ENCODE data around the gene SEC61G. TPM values are rescaled to one million over a fixed set of nuclear protein-coding genes. Genes with fewer than 3 reads are reported as not detected.

The SEC61G gene
- total RNA-seq, 1 donor from 2014 or later = 96.2 TPM

DNA sequence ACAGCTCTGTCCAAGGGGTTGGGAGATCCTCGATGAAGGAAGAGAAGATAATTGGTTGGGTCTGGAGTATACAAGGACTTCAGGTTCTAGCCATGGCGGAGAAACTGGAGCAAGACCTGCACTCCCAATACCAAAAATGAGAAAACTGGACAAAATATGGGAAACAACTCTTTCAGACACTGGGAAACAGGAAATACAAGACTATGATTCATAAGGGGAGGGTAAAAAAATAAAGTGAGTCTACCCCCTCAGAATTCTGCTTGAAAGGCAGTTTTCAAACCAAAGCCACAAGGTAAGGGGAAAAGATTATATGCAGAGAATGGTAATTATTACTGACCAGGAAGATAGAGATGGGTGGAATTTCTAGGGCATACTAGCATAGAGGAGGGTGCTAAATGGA is 10.2 kb upstream of the SEC61G start:
- no peak for DNase-seq (ENCODE audit: low spot score)

DNA sequence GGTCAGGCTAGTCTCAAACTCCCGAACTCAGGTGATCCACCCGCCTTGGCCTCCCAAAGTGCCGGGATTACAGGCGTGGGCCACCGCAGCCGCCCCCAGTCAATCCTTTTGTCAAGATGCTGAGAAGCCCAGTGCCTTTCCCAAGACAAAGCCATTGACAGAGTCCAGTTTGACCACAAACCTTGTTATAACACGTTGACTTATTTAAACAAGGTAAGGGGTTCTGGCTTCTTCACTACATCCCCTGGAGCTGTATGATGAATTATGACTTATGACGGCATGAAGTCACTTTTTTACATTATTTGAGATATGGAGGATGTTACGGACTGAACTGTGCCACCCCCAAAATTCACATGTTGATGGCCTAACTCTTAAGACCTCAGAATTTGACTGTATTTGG is 5.8 kb upstream of the SEC61G start:
- DNase-seq (ENCODE audit: low spot score) = no peak

DNA sequence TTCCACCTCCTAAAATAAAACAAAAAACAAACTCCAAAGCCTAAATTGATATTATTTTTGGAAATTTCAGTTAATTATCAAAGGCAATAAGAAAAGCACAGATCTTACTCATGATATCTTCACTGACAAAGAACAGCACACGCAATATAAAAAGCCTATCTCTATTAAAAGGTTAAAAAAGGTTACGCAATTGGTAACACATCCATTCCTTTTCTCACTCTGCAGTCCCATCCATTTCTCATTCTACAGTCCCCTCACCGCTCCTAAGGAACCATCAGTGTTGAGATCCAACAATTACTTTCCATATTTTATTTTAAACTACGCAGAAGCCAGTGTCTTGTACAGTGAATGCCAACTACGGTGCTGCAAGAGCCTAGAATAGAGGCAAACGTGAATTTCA is 1.3 kb downstream of the SEC61G start:
- DNase-seq (ENCODE audit: low spot score) = no peak

DNA sequence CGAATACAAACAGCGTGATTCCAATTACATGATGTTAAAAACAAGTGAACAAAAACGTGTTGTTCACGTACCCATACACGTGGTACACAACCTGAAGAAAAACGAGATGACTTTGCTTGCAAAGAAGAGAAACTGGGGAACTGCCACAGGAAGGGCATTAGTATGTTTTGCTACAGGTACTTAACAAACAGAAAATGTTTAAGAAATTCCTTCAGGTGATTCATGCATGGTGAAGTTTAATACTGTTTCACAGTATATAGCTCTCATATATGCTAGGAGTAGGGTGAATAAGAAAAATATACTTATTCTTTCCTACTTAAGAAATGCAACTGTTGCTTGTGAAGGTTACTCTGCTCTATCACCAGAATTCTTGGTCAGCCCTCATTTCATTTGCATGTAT is 9.8 kb downstream of the SEC61G start:
- DNase-seq (ENCODE audit: low spot score) = no peak

DNA sequence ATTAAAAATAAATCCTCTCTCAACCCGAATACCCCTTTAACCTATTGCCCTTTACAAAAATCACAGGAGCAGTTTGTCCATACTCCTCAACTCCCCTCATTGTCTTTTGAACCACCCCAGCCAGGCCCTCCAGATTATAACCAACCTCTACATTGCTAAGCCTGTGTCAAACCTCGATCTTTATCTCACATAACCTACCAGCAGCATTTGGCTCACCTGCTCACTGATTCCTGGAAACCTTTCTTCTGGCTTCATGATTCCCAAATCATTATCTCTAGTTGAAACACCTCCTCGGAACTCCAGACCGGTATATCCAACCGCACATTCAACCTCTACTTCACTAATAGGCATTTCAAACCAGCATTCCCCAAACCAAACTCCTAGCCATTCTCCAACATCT is 11.8 kb downstream of the SEC61G start:
- no peak for DNase-seq (ENCODE audit: low spot score)

DNA sequence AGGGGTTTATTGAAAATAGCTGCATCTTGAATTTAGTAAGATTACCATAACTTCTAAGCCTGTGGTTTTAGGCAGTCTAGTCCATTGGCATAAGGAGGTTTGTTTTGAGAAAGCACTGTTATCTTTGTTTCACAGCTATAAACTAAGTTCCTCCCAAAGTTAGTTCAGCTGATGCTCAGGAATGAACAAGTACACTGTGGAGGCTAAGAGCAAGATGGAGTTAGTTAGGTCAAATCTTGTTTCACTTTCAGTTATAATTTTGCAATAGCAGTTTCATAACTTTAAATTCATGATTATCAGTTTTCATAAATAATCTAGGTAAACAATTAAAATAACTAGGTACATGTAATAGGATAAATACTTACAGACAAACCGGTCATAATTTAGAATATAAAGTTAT is 15.4 kb downstream of the SEC61G start:
- DNase-seq (ENCODE audit: low spot score) = no peak

DNA sequence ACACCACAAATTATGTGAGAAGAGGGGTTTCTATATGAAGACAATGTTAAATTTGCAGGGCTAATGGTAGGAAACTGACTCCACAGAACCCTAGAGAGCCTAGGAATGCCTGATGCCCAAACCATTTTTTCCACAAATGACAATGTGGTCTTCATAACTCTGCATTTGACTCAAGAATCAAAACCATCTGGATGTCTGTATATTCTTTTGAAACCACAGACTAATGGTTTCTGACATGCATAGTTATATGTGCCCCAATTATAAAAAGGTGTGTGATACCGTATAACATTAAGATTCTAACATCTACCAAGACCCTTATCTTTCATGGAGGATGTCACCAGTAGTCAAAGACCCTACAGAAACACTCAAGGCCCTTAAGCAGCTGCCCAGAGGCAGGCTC is 20.3 kb downstream of the SEC61G start:
- no peak for DNase-seq (ENCODE audit: low spot score)

DNA sequence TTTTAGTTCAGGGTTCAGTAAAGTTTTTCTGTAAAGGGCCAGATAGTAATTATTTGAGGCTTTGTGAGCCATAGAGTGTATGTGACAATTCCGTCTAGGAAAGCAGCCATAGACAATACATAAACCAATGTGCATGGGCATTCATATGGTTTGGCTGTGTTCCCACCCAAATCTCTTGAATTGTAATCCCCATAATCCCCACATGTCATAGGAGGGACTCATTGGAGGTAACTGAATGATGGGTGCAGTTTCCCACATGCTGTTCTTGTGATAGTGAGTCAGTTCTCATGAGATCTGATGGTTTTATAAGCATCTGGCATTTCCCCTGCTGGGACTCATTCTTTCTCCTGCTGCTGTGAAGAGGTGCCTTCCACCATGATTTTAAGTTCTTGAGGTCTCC is 29.9 kb downstream of the SEC61G start:
- DNase-seq (ENCODE audit: low spot score) = no peak

DNA sequence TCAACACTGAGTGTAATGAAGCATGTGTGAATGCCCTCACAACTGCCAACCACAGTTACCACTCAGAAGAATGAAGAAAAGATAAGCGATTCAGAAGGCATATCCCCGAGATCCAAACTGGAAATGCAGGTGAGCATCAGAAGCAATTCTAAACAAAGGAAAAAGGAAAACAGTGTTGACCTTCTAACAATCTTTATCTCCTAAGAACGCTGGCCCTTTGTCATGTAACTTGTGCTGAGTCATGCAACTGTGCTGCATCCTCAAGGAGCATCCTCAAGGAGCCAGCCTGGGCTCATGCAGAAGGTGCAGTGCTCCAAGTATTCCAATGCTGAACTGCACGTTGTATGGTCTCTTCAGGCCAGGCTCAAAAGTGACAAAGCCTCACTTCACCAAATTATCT is 30.6 kb downstream of the SEC61G start:
- no peak for DNase-seq (ENCODE audit: low spot score)

DNA sequence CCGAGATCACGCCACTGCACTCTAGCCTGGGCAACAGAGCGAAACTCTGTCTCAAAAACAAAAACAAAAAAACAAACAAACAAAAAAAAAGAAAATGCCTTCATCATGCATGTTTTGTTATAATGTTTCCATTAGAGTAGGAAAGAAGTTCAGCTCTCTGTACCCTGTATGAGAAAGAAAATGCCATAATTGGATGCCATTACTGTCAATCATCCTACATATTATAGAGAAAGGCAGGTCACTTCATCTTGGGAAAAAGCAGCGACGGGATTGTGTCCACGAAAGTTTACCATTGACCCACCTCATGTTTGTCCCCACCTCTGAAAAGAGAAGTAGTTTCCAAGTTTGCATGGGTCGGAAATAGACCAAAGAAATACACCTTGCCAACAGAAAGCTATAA is 33.8 kb downstream of the SEC61G start:
- DNase-seq (ENCODE audit: low spot score) = no peak

DNA sequence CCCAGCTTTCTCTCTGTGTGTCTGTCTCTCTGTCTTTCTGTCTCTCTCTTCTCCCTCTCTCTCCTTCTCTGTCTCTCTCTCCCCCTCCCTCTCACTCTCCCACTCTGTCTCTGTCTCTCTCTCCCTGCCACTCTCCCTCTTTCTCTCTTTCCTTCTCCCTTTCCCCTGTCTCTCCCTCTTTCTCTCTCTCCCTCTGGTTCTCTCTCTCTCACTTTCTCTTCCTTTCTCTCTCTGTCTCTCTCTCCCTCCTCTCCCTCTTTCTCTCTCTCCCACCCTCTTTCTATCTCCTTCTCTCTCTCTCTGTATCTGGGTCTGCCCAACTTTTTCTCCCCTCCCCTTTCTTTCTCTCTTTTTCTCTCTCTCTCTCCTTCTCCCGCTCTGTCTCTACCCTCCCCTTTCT is 36.5 kb downstream of the SEC61G start:
- no peak for DNase-seq (ENCODE audit: low spot score)

DNA sequence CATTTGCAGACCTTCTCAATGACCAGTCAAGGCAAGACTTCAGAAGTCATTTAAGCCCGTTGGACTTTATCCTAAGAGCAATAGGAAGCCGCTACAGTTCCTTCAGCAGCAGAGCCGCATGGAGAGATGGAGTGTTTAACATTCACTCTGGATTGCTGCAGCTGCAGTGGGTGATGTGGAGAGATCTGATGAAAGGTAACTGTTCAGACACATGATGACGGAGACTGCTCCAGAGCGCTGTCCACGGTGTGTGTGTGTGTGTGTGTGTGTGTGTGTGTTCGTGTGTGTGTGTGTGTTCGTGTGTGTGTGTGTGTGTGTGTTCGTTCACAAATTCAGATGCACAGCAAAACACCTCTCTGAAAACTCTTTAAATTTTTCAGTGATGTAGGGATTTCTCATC is 37.0 kb downstream of the SEC61G start:
- DNase-seq (ENCODE audit: low spot score) = no peak

DNA sequence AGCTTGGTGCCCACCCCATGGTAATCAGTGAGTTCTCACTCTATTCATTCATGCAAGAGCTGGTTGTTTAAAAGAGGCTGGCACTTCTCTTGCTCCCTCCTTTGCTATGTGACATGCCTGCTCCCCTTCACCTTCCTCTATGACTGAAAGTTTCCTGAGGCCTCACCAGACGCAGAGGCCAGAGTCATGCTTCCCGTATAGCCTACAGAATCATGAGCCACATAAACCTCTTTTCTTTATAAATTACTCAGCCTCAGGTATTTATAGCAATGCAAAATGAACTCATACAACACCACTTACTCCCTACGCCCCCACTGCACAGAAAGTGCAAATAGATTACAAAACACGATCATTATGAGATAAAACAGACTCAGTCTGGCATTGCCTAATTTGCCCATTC is 39.0 kb downstream of the SEC61G start:
- DNase-seq (ENCODE audit: low spot score) = no peak

DNA sequence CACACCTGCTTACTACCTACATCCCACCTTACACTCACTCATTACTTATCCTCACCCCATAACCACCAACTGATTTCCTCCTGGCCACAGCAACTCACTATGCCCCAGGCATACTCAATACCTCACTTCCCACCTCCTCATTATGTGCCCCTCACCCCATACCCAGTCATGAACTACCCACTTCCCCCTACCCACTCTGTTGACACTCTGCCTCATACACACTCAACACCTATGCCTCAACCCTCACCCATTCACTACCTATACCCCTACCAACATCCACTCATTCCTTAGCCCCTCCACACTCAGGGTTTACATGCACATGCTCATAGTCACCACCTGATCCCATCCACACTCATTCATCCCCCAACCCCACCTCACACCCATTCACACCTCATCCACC is 39.6 kb downstream of the SEC61G start:
- no peak for DNase-seq (ENCODE audit: low spot score)

DNA sequence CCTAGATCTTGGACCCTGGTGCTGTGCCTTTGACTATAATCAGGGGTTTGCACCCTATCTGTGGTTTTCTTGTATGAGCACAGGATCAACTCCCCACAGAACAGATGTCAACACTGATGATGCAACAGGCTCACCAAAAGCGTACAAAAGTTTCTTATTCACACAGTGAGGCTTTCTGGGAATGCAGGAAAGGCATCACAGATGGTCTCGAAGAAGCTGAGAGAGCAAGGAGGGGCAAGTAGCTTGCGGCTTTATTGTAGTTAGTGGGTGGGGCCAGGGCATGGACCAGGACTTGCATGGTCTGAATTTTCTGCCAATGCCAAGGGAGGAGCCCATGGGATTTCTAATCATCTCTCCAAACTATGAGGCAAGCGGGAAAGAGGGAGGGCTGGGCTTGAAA is 46.2 kb downstream of the SEC61G start:
- DNase-seq (ENCODE audit: low spot score) = no peak

DNA sequence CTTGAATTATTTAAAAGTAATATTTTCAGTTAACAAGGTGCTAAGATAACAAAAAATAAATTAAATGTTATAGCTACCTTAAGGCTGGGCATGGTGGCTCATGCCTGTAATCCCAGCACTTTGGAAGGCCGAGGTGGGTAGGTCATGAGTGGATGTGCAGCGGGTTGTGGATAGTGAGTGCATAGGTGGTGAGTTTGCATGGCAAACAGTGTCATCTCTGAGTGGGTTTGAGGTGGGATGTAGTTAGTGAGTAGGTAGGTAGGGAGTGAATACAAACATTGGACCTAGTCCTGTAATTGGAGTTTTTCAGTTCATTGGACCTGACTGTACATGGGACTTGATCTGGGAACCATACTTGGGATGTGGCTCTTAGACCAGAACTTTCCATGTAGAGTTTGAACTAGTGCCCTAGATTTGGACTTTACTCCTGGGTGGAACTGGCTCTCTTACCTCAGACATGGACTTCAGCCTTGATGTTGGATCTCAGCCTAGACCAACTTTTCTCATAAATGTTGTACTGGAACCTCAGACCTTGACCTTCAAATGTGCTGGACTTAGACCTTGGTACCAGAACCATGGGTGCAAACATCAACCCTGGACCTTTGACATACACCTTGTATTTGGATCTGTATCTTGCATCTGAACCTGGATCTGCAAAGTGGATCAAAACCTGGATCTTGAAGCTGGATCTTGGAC is 47.0 kb downstream of the SEC61G start:
- DNase-seq (ENCODE audit: low spot score) = no peak

DNA sequence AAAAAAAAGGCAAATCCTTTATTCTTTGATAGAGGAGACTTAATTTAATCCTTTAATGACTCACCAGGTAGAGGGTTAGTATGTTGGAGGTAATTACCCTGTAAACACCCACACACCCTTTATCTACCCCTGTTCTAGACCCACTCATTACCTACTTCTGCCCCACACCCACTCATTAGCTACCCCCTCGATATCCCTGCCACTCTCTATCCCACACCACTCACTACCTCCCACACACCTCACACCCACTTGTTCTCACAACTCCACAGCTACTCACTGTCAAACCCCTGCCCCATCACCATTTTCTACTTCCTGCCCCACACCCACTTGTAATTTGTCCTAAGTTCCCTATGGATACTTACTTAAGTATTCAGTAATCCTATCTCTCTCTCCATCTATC is 49.7 kb downstream of the SEC61G start:
- DNase-seq (ENCODE audit: low spot score) = no peak

DNA sequence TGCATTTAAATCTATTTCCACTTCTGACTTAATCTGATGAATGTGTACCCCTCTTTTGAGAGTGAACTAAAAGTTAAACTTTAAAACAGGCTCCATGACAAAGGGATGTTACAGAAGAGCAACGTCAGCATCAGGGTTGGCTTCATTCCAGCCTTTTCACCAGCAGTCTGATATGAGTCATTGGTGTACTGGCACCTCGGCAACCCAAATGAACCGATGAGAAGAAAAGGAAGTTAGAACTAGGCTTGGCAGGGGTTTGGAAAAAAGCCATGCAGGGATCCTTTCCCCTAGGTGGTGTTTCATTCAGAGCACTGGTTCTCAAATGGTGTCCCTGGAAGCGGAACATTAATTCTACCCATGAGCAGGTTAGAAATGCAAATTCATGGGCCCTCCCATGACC is 53.6 kb downstream of the SEC61G start:
- DNase-seq (ENCODE audit: low spot score) = no peak

DNA sequence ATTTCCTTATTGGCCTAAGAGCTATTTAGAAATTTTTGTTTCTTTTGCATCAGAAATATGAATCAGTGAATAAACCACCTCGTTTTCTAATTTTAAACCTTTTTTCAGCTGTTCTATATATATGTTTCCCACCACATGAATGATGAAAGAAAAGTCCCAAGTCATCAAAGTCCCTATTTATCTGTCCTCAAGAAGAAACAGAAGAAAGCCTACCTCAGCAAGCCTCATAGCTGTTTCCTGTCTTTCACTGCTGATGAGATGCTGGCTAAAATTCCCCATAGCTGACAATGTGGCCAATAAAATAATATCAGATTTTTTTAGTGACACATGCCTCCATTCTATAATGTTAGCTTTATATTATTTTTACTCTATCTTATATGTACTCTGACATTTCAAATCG is 54.2 kb downstream of the SEC61G start:
- no peak for DNase-seq (ENCODE audit: low spot score)

Other genes with a start within 250 kb of the SEC61G start
- gene VSTM2A, start 216.8 kb downstream of the SEC61G start, total RNA-seq = not detected

Data from mesenteric fat pad (tissue), 1 donor.